SK-N-SH (cell line): Measurements from ENCODE around the gene IKZF5. TPM values are rescaled to one million over a fixed set of nuclear protein-coding genes. Genes with fewer than 3 reads are reported as not detected.

ENCODE experiments used
- CTCF ChIA-PET: fragments of 300-600, 350-600 bp; formaldehyde crosslinking; extraction: SDS; loops from one replicate; lab custom pipeline; 2021; lab: Yijun Ruan, JAX
- POLR2A ChIA-PET: fragments of 350-600 bp; sonication (Branson Sonifier 250); formaldehyde crosslinking; extraction: SDS; loops from one replicate; lab custom pipeline; 2020; ENCODE audit warnings: antibody characterized with exemption, inconsistent platforms; lab: Yijun Ruan, JAX
- DNase-seq: peaks from one replicate; pipeline ENCODE4 v3.0.0; 2012
- H2AFZ ChIP-seq: fragments of 200-600 bp; sonication (generic); 2 replicates; pipeline ENCODE4 v1.8.1; 2016; ENCODE audit warnings: antibody characterized with exemption, mild to moderate bottlenecking, low read depth
- H3F3A ChIP-seq: fragments of 200-600 bp; sonication (generic); replicated peaks from 2 replicates; pipeline ENCODE3; 2016; ENCODE audit warnings: antibody characterized with exemption, mild to moderate bottlenecking; ENCODE audit not compliant: insufficient read depth
- H3K27ac ChIP-seq, 2 experiments: fragments of 200-500 bp in 1 of 2; fragments of 200-600 bp in 1 of 2; sonication (Bioruptor generic) in 1 of 2; sonication (generic), shearing (Covaris generic) in 1 of 2; 2 replicates each; pipeline versions ENCODE4 v1.5.1 to v1.6.1; 2014 to 2016; ENCODE audit warnings: low read depth in 2 of 2, inconsistent platforms in 1 of 2, low read length in 1 of 2, mild to moderate bottlenecking in 1 of 2, mixed read lengths in 1 of 2
- H3K27me3 ChIP-seq: fragments of 200-600 bp; sonication (generic), shearing (Covaris generic); 2 replicates; pipeline ENCODE4 v1.6.1; 2016; ENCODE audit warnings: mixed run types; ENCODE audit not compliant: insufficient read depth
- H3K36me3 ChIP-seq, 2 experiments: fragments of 200-500 bp in 1 of 2; fragments of 200-600 bp in 1 of 2; sonication (Bioruptor generic) in 1 of 2; sonication (generic) in 1 of 2; replicated peaks in 1 of 2; 2 replicates each; pipeline versions ENCODE3 to v1.5.1; 2014 to 2016; ENCODE audit warnings: low read length in 1 of 2, mild to moderate bottlenecking in 1 of 2; ENCODE audit not compliant: insufficient read depth in 2 of 2, control insufficient read depth in 1 of 2
- H3K4me1 ChIP-seq, 2 experiments: fragments of 200-500 bp in 1 of 2; fragments of 200-600 bp in 1 of 2; sonication (Bioruptor generic) in 1 of 2; sonication (generic), shearing (Covaris generic) in 1 of 2; 2 replicates each; pipeline versions ENCODE4 v1.5.1 to v1.6.1; 2014 to 2016; ENCODE audit warnings: low read depth in 1 of 2, low read length in 1 of 2, mixed run types in 1 of 2; ENCODE audit not compliant: insufficient read depth in 2 of 2, control insufficient read depth in 1 of 2
- H3K4me2 ChIP-seq: fragments of 200-600 bp; sonication (generic), shearing (Covaris generic); 2 replicates; pipeline ENCODE4 v1.6.1; 2017; ENCODE audit warnings: mixed run types
- H3K4me3 ChIP-seq, 2 experiments: fragments of 200-500 bp in 1 of 2; fragments of 200-600 bp in 1 of 2; sonication (Bioruptor generic) in 1 of 2; sonication (generic), shearing (Covaris generic) in 1 of 2; 2 replicates each; pipeline versions ENCODE4 v1.5.1 to v1.8.1; 2014 to 2016; ENCODE audit warnings: low read depth in 2 of 2, inconsistent platforms in 1 of 2, low read length in 1 of 2, mild to moderate bottlenecking in 1 of 2, mixed read lengths in 1 of 2, moderate library complexity in 1 of 2
- H3K79me2 ChIP-seq: fragments of 200-600 bp; sonication (generic); 2 replicates; pipeline ENCODE4 v1.8.1; 2017; ENCODE audit warnings: mild to moderate bottlenecking; ENCODE audit not compliant: insufficient read depth
- H3K9ac ChIP-seq: fragments of 200-600 bp; sonication (generic); 2 replicates; pipeline ENCODE4 v1.6.1; 2017; ENCODE audit warnings: mixed run types
- H3K9me2 ChIP-seq: fragments of 200-600 bp; sonication (generic); 2 replicates; pipeline ENCODE4 v1.6.1; 2017; ENCODE audit warnings: mixed run types
- H3K9me3 ChIP-seq: fragments of 200-600 bp; sonication (generic); 2 replicates; pipeline ENCODE4 v1.6.1; 2017; ENCODE audit warnings: mixed run types, mild to moderate bottlenecking, moderate library complexity
- H4K20me1 ChIP-seq: fragments of 200-600 bp; sonication (generic); 2 replicates; pipeline ENCODE4 v1.6.1; 2017; ENCODE audit warnings: mild to moderate bottlenecking, mixed run types; ENCODE audit not compliant: insufficient read depth
- EZH2phosphoT487 ChIP-seq: fragments of 200-600 bp; sonication (generic); IDR thresholded peaks from 2 replicates; pipeline ENCODE4 v1.6.1; 2017; ENCODE audit warnings: low read depth, mixed run types, mild to moderate bottlenecking, antibody characterized with exemption, moderate library complexity, borderline replicate concordance
- FOSL2 ChIP-seq: IDR thresholded peaks from 2 replicates; pipeline ENCODE4 v1.4.0; 2012; ENCODE audit warnings: low read depth, mild to moderate bottlenecking, moderate library complexity, borderline replicate concordance
- FOXM1 ChIP-seq: IDR thresholded peaks from 2 replicates; pipeline ENCODE4 v1.4.0; 2012; ENCODE audit warnings: low read depth, mild to moderate bottlenecking
- GATA2 ChIP-seq: sonication (generic); formaldehyde crosslinking; IDR thresholded peaks from 2 replicates; pipeline ENCODE4 v1.5.0; 2020; ENCODE audit warnings: mild to moderate bottlenecking, missing genetic modification reagents
- JUND ChIP-seq: IDR thresholded peaks from 2 replicates; pipeline ENCODE4 v1.4.0; 2012
- NRF1 ChIP-seq: IDR thresholded peaks from 2 replicates; pipeline ENCODE4 v1.6.1; 2012; ENCODE audit warnings: low read depth, mild to moderate bottlenecking, low read length
- SIN3A ChIP-seq: IDR thresholded peaks from 2 replicates; pipeline ENCODE4 v1.6.1; 2012; ENCODE audit warnings: low read depth, mild to moderate bottlenecking, low read length, moderate library complexity, borderline replicate concordance
- SMC3 ChIP-seq: IDR thresholded peaks from 2 replicates; pipeline ENCODE4 v1.6.1; 2012; ENCODE audit warnings: low read depth, low read length, improper control_type of control experiment
- YY1 ChIP-seq: IDR thresholded peaks from 2 replicates; pipeline ENCODE4 v1.4.0; 2012; ENCODE audit warnings: low read depth, mild to moderate bottlenecking
- ZBTB33 ChIP-seq: IDR thresholded peaks from 2 replicates; pipeline ENCODE4 v1.4.0; 2012; ENCODE audit warnings: low read depth, borderline replicate concordance
- WGBS: methylation state at CpG from one replicate; pipeline ENCODE4 v1.1.6; 2017; ENCODE audit warnings: low lambda C conversion rate; 5-methylcytosine and 5-hydroxymethylcytosine counted together
- polyA plus RNA-seq, 3 experiments: library from polyadenylated mRNA; depleted of rRNA; stranded (reverse); fragments of >200 nt; gene quantifications; 2 replicates each; pipeline ENCODE4 v1.2.3, GENCODE V29; 2012
- TF ChIP-seq, protein P1 (sequence below): IDR thresholded peaks from 2 replicates; pipeline ENCODE4 v1.4.0; 2012; ENCODE audit warnings: low read depth
- TF ChIP-seq, protein P2 (sequence below): IDR thresholded peaks from 2 replicates; pipeline ENCODE4 v1.4.0; 2012; ENCODE audit warnings: low read depth, borderline replicate concordance
- TF ChIP-seq, protein P3 (sequence below): fragments of 200-600 bp; sonication (generic); IDR thresholded peaks from 2 replicates; pipeline ENCODE4 v1.6.1; 2017; ENCODE audit warnings: antibody characterized with exemption, mild to moderate bottlenecking, moderate library complexity

The IKZF5 gene
- polyA plus RNA-seq, 1 of the 3 experiments (the other 2 are of a cell fraction), result 2.9 TPM

DNA sequence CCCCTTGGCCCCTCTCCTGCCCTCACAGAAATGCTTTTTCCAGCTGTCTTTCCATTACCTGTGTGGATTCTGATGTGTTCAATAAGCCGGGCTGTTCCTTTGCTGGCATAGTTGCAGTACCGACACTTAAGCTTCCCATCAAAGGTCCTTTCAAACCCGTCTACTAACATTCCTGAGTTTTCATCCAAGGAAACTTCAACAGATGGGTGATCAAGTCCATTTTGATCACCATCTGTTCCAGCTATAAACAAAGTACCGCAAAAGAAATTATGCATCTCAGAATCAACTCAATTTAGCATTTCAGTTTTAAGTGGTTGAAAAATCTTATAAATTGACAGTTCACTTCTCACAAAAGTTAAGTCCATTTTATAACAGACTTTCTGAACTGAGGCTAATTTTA, 12.7 kb downstream of the IKZF5 start:
- DNase-seq, result no peak
- 91% methylated on average over 4 of the region's 4 CpGs for WGBS
- no peaks in the 10 kb centered on the region for H3K9me3 ChIP-seq
- no peak overlapping the region for H2AFZ ChIP-seq
- no peaks in the 10 kb centered on the region for H3K4me1 ChIP-seq
- H4K20me1 ChIP-seq, result no peaks in the 10 kb centered on the region
- no peaks in the 10 kb centered on the region for H3K9me2 ChIP-seq
- H3F3A ChIP-seq, result peaks cover 11% of the 10 kb centered on the region
- TF ChIP-seq, protein P1, sequence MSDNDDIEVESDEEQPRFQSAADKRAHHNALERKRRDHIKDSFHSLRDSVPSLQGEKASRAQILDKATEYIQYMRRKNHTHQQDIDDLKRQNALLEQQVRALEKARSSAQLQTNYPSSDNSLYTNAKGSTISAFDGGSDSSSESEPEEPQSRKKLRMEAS, result no peak
- TF ChIP-seq FOXM1 (no peak), GATA2 (CRISPR knock-in tag) (no peak), NRF1 (no peak), FOSL2 (no peak), JUND (no peak), SMC3 (no peak), YY1 (no peak), EZH2phosphoT487 (no peak), SIN3A (no peak), ZBTB33 (no peak)
- TF ChIP-seq, protein P2, sequence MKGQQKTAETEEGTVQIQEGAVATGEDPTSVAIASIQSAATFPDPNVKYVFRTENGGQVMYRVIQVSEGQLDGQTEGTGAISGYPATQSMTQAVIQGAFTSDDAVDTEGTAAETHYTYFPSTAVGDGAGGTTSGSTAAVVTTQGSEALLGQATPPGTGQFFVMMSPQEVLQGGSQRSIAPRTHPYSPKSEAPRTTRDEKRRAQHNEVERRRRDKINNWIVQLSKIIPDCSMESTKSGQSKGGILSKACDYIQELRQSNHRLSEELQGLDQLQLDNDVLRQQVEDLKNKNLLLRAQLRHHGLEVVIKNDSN, result no peak
- TF ChIP-seq, protein P3, sequence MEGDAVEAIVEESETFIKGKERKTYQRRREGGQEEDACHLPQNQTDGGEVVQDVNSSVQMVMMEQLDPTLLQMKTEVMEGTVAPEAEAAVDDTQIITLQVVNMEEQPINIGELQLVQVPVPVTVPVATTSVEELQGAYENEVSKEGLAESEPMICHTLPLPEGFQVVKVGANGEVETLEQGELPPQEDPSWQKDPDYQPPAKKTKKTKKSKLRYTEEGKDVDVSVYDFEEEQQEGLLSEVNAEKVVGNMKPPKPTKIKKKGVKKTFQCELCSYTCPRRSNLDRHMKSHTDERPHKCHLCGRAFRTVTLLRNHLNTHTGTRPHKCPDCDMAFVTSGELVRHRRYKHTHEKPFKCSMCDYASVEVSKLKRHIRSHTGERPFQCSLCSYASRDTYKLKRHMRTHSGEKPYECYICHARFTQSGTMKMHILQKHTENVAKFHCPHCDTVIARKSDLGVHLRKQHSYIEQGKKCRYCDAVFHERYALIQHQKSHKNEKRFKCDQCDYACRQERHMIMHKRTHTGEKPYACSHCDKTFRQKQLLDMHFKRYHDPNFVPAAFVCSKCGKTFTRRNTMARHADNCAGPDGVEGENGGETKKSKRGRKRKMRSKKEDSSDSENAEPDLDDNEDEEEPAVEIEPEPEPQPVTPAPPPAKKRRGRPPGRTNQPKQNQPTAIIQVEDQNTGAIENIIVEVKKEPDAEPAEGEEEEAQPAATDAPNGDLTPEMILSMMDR, result no peak
- ChIA-PET CTCF (interaction anchor here (2.9 kb wide), 1 partner anchor 13 kb away, joined by 15 read pairs; no protein-coding TSS in a partner anchor), POLR2A (no interaction called here)
- peaks cover 24% of the 10 kb centered on the region for H3K79me2 ChIP-seq
- H3K27ac ChIP-seq, result no peak overlapping the region
- no peaks in the 10 kb centered on the region for H3K27me3 ChIP-seq
- H3K4me3 ChIP-seq, result no peak overlapping the region
- H3K36me3 ChIP-seq, result peaks cover 40 to 66% of the 10 kb centered on the region in 2 experiments
- H3K9ac ChIP-seq, result no peak overlapping the region
- no peak overlapping the region for H3K4me2 ChIP-seq
